GM18870 (cell line): ENCODE measurements around the gene ZNF865.

Experiments used
- ATAC-seq: cut with Tn5 transposase; IDR thresholded peaks from one replicate; pipeline ENCODE4 v1.9.1; 2021; ENCODE audit warnings: moderate library complexity; ENCODE audit not compliant: unreplicated experiment

ZNF865 gene

GRCh38 chr19:55643887-55644176 is 38.4 kb downstream of the ZNF865 start:
- no peak for ATAC-seq

DNA sequence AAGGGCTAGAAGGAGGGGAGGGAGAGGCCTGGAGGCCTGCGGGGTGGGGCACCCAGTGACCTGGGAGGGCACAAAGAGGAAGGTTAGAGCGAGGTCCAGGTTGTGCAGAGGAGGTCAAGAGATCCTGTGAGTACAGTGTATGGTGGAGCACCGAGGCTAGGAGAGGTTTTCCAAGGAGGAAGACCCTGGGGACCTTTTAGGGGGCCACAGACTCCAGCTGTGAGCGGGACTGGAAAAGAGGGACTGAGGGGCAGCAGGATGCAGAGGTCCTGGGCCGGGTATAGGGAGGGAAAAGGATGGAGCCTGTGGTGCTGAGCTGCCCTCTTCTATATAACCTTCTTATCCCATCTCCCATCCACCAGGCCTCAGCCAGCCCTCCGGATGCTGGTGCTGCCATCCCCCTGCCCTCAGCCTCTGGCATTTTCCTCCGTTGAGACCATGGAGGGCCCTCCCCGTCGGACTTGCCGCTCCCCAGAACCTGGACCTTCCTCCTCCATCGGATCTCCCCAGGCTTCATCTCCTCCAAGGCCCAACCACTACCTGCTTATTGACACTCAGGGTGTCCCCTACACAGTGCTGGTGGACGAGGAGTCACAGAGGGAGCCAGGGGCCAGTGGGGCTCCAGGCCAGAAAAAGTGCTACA is 38.9 kb downstream of the ZNF865 start:
- ATAC-seq = no peak

DNA sequence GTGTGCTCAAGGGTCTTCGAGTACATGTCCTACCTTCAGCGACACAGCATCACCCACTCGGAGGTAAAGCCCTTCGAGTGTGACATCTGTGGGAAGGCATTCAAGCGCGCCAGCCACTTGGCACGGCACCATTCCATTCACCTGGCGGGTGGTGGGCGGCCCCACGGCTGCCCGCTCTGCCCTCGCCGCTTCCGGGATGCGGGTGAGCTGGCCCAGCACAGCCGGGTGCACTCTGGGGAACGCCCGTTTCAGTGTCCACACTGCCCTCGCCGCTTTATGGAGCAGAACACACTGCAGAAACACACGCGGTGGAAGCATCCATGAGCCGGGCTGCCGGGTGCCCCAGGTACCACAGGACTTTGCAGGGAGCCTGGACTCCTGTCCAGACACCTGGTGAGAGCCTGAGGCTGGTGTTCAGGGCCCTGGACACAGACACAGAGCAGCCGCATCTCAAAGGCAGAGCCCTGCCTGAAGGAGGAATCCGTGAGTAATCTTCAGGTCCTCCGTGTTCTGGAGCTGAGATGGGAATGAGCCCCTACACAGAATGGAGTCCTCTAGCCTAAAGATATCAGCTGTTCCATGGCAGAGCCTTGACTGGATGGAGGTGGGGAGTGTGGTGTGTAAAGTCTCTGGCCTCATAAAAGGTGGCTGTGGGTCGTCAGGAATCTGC is 39.5 kb downstream of the ZNF865 start:
- no peak for ATAC-seq

DNA sequence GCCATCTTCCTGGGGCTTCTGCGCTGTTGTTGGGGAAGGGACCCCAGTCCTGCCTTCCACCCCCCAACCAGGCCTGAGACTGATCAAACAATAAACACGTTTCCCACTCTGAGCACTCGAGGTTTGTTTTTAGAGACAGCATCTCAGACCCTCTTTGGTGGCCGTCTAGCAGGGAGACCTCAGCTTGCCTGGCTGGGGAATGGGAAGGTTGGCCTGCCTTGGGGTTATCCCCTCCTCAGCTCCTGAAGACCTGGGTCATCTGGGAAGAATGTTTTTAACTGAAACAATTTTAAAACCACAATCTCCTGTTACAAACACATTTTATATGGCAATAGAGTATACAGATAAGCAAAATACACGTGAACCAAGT is 40.0 kb downstream of the ZNF865 start:
- no peak for ATAC-seq

GRCh38 chr19:55646889-55647731 is 41.7 kb downstream of the ZNF865 start:
- no peak for ATAC-seq

GRCh38 chr19:55647732-55648584 is 42.5 kb downstream of the ZNF865 start, which contains the start of gene CCDC106:
Gene CCDC106 (plus strand): TSS chr19:55648212. CDS start chr19:55649047, 835 bp downstream.
- ATAC-seq = no peak

DNA sequence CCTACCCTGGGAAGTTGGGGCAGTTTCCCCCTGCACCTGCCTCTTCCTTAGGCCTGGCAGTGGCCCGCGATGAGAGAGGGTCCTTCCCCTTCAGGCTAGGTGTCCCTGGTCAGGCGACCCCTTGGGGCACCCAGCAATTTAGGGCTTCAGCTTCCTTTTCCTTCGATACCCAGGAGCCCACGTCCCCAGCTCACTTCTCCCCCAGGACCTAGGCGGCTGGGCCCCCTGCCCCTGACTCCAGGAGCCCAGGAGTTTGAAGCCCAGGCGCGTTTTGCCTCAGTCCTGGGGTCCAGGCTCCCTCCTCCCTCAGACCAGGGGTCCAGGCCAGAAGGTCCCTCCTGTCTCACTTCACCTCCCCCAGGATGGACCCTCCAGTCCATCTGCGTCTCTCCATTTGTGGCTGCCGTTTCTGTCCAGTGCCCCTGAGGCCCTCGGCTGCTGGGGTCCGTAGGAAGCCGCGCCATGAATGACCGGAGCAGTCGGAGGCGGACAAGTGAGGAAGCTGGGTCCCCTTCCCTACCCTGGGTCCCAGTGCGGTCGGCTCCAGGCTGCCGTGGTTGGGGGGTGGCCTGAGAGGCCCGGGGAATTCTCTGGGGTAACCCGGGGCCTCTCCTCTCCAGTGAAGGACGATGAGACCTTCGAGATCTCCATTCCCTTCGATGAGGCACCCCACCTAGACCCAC is 43.3 kb downstream of the ZNF865 start:
- no peak for ATAC-seq

- ATAC-seq = no peak
These were observed 44.0 kb downstream of the ZNF865 start for GRCh38 chr19:55649268-55650125.

DNA sequence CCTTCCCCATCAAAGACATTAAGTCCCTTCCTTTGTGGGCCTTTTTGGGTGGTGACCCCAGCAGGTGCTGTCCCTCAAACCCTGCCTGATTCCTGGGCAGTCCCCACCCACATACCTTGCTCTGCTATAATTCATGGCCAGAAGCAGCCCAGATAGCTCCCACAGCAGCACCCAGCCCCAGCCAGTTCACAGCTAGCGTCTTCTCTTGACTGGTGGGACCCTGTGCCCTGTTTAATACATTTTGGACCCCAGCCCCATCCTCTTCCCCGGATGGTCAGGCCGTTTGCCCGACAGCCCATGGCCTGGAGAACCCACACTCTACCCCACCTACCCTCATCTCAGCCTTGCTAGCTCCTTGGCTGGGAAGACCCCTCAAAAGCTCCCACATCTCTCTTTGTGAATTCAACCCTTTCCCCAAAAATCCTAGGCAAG is 44.7 kb downstream of the ZNF865 start:
- no peak for ATAC-seq

DNA sequence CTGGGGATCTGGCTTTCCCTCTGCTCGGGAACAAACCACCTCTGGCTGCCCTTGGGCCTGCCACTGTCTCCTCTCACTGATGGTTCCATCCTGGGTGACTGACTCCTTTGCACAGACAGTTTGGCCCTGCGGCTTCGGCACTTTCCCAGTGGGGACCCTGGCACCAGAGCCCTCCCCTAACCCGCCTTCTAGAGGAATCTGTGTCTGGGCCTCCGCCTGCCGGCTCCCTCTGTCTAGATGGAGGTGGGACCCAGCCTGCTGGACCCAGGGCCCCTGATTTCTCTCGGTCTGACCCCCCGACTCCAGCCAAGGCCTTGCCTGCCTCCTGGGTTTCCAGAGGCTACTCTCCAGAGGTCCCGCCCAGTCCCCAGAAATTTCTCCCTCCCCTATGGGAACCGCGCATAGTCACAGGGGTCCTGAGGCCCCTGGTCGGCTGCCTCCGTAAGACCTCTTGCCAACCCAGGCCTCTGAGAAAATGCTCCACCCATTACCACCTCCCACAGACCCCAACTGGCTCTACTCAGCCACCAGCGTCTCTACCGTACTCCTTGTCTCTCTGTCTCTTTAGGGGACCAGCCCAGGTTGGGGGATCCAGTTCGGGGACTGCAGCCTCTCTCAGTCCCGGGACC is 45.3 kb downstream of the ZNF865 start:
- no peak for ATAC-seq

DNA sequence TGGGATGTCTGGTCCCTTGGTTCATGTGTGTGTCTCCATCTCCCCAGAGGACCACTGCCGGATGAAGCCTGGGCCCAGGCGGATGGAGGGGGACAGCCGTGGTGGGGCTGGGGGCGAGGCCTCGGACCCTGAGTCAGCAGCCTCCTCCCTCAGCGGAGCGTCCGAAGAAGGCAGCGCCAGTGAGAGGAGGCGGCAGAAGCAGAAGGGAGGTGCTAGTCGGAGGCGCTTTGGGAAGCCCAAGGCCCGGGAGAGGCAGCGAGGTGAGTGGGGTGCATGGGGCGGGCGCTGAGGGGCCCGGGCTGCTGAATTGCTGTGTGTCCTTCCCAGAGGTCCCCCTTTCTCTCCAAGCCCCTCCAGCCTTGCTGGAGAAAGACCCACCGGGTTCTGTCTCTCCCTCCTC is 45.8 kb downstream of the ZNF865 start:
- no peak for ATAC-seq

- no peak for ATAC-seq
These were observed 47.1 kb downstream of the ZNF865 start for GRCh38 chr19:55652311-55653128.

- ATAC-seq = peak; percentile 39
These were observed 48.3 kb downstream of the ZNF865 start for GRCh38 chr19:55653651-55654322.

DNA sequence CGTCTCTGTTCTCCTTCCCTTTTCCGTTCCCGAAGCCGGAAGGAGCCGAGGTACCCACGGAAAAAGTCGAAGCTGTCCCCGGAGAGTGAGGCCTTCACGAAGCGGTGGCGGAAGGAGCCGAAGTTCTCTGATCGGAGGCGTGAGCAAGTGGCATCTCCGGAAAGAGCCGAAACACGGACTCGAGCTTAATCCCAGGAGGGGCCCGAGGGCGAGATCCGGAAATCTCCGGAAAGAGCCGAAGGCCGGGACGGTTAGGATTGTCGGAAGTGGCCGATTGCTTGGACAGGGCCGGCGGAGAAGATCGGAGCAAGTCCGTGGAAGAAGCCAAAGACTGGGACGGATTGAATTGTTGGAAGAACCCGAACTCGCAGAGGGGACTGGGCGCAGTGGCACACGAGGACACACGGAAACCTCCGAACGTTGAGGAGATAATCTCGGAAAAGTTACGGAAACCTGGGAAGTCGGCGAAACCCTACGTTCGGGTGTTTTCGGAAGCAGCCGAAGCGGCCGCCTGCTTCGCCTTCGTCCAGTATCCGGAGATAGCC is 48.9 kb downstream of the ZNF865 start:
- ATAC-seq = peak; percentile 52

DNA sequence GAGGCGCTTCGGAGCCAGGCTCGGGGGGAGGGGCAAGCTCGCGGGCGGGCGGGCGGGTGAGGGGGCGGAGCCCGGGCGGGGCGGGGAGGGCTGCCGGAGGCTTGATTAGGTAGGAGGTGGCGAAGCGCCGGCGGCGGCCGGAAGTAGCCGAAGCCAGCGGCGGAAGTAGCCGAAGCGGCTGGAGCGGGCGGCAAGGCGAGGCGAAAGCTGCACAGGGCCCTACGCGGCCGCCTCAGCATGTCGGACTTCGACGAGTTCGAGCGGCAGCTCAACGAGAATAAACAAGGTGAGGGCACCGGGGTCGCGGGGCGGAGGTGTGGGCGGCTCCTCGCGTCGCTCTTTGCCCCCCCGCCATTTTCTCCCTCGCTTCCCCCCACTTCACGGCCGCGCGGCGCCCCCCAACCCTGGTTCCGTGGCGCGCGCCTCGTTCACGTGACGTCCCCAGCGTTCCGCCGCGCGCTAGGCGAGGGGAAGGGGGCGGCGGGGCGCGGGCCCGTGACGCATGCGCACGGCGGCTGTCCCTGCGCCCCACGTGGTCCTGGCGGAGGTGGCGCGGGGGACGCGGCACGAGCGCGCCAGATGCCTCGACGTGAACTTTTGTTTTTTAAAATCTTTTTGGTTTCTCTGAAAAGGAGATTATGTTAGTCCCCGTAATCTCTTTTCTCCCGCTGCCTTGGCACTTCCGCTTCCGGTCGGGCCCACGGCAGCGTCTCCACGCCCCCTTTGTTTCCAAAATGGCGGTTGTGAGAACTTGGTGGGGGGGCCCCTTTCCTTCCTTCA is 49.6 kb downstream of the ZNF865 start, which contains the start of gene U2AF2:
TSS of gene U2AF2 (plus strand) at position 168 of the 780 bp plus-strand sequence. CDS start at position 238, 70 bp downstream.
- ATAC-seq = peak; percentile 24

DNA sequence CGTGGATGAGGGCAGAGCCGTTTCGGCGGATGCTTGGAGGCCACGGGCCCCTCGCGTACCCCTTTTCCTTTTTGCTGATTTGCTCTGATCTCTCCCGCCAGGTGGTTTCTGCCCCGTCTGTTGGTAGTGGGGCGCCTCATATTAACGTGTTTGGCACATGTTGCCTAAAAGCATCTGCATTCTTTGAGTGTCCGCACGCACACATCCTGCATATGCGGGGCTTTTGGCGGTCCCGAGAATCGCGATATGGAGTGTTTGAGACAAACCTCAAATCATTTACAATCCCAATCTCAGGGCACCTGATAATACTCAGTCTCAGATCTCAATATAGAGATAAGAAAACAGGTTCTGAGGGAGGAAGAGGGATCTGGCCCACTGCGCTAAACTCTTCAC is 50.2 kb downstream of the ZNF865 start:
- ATAC-seq = no peak

GRCh38 chr19:55656552-55656951 is 51.1 kb downstream of the ZNF865 start:
- ATAC-seq = no peak
